K562 (cell line): ENCODE results near the gene ARL6IP1. TPM values are rescaled to one million over a fixed set of nuclear protein-coding genes. Genes with fewer than 3 reads are reported as not detected.

ENCODE experiments used
- ATAC-seq: fragments of 200-7000 bp; cut with Tn5 transposase; 3 replicates; pipeline ENCODE4 v1.9.1; 2020; ENCODE audit warnings: moderate library complexity
- BruUV-seq: library from RNA; stranded (reverse); fragments of 400-500 nt; replicated peaks from 2 replicates; lab custom pipeline; 2021; lab: Mats Ljungman, UMichigan
- CTCF ChIA-PET: fragments of 300-600 bp; formaldehyde crosslinking; extraction: SDS; loops from one replicate; lab custom pipeline; 2021; ENCODE audit warnings: low intra/inter-chr PET ratio; lab: Yijun Ruan, JAX
- POLR2A ChIA-PET: fragments of 300-600, 350-650 bp; sonication (Branson Sonifier 250); formaldehyde crosslinking; extraction: SDS; loops from one replicate; lab custom pipeline; 2021; ENCODE audit warnings: antibody characterized with exemption, inconsistent platforms; lab: Yijun Ruan, JAX
- DNase-seq, 4 experiments: peaks; one replicate each; pipeline versions ENCODE4 v3.0.0 to v3.0.0-alpha.2; 2011 to 2018; ENCODE audit warnings: low spot score in 3 of 4, mixed read lengths in 3 of 4; ENCODE audit errors: extremely low read depth in 1 of 4
- FAIRE-seq: peaks from 2 replicates; lab custom pipeline; 2011; peaks lifted over from hg19 to GRCh38; lab: Jason Lieb, UNC
- H2AFZ ChIP-seq: 2 replicates; pipeline ENCODE4 v1.6.0; 2011; ENCODE audit warnings: low read depth, low read length, control low read depth, inconsistent platforms
- H3K27ac ChIP-seq: fragments of 200-600 bp; 3 replicates; pipeline ENCODE4 v1.8.0; 2011; ENCODE audit warnings: low read depth, mild to moderate bottlenecking, control low read depth, inconsistent platforms, low read length, moderate library complexity, mixed read lengths; ENCODE audit errors: extremely low read depth
- H3K27me3 ChIP-seq, 2 experiments: fragments of 300-600 bp in 1 of 2; 2 replicates in 1 of 2; 3 replicates in 1 of 2; pipeline versions ENCODE4 v1.6.0 to v1.8.0; 2011; ENCODE audit warnings: inconsistent platforms in 2 of 2, low read length in 2 of 2, mild to moderate bottlenecking in 1 of 2, mixed read lengths in 1 of 2, moderate library complexity in 1 of 2; ENCODE audit not compliant: control insufficient read depth in 2 of 2, insufficient read depth in 2 of 2
- H3K36me3 ChIP-seq: fragments of 300-600 bp; 3 replicates; pipeline ENCODE4 v1.8.0; 2011; ENCODE audit warnings: mild to moderate bottlenecking, low read length, inconsistent platforms; ENCODE audit not compliant: control insufficient read depth, insufficient read depth
- H3K4me1 ChIP-seq, 2 experiments: fragments of 200-600 bp in 1 of 2; replicated peaks in 1 of 2; 2 replicates in 1 of 2; 3 replicates in 1 of 2; pipeline versions ENCODE4 v1.5.1 to v1.8.0; 2011; ENCODE audit warnings: inconsistent platforms in 2 of 2, low read length in 2 of 2, mild to moderate bottlenecking in 1 of 2, mixed read lengths in 1 of 2, moderate library complexity in 1 of 2; ENCODE audit not compliant: control insufficient read depth in 2 of 2, insufficient read depth in 2 of 2
- H3K4me2 ChIP-seq: 2 replicates; pipeline ENCODE4 v1.6.1; 2011; ENCODE audit warnings: low read length, control low read depth, inconsistent platforms, mixed read lengths; ENCODE audit not compliant: insufficient read depth
- H3K4me3 ChIP-seq: fragments of 200-600 bp; sonication (generic), shearing (Covaris generic); 2 replicates; pipeline ENCODE4 v1.5.1; 2016; ENCODE audit warnings: control low read depth, inconsistent platforms
- H3K79me2 ChIP-seq: fragments of 200-600 bp; 3 replicates; pipeline ENCODE4 v1.8.0; 2011; ENCODE audit warnings: low read length, inconsistent platforms; ENCODE audit not compliant: control insufficient read depth, insufficient read depth
- H3K9ac ChIP-seq, 2 experiments: 2 replicates each; pipeline versions ENCODE4 v1.6.0 to v1.6.1; 2011; ENCODE audit warnings: low read depth in 2 of 2, low read length in 2 of 2, control low read depth in 1 of 2, inconsistent platforms in 1 of 2, mild to moderate bottlenecking in 1 of 2, mixed read lengths in 1 of 2; ENCODE audit not compliant: insufficient read depth in 1 of 2
- H3K9me1 ChIP-seq: one replicate; pipeline ENCODE4 v1.6.0; 2011; ENCODE audit warnings: inconsistent platforms, mild to moderate bottlenecking, low read length, moderate library complexity; ENCODE audit not compliant: control insufficient read depth, insufficient read depth
- H3K9me3 ChIP-seq: replicated peaks from 2 replicates; pipeline ENCODE4 v1.5.1; 2011; ENCODE audit warnings: low read depth, low read length, inconsistent platforms; ENCODE audit not compliant: control insufficient read depth, insufficient read depth
- H4K20me1 ChIP-seq: replicated peaks from 2 replicates; pipeline ENCODE4 v1.6.1; 2011; ENCODE audit warnings: low read length, inconsistent platforms, mixed read lengths; ENCODE audit not compliant: control insufficient read depth, insufficient read depth
- NEUROD1 ChIP-seq: fragments of 150-350 bp; IDR thresholded peaks from 2 replicates; pipeline ENCODE4 v1.6.1; 2014; ENCODE audit warnings: borderline replicate concordance, low read length, low read depth; ENCODE audit not compliant: partially characterized antibody
- POLR2AphosphoS5 ChIP-seq: IDR thresholded peaks from 2 replicates; pipeline ENCODE4 v1.6.1; 2011; ENCODE audit warnings: mild to moderate bottlenecking, low read depth, low read length, moderate library complexity; ENCODE audit not compliant: control insufficient read depth, insufficient read depth
- RBFOX2 ChIP-seq: fragments of 200-400 bp; formaldehyde crosslinking; IDR thresholded peaks from 2 replicates; pipeline ENCODE4 v1.6.1; 2017; ENCODE audit warnings: low read depth, mild to moderate bottlenecking, low read length, moderate library complexity
- WGBS: fragments of 100-300 bp; shearing (Covaris generic); methylation state at CpG from one replicate; pipeline ENCODE4 v1.1.6; 2016; ENCODE audit warnings: low coverage, mixed read lengths; ENCODE audit not compliant: insufficient coverage; ENCODE audit errors: missing lambda C conversion rate; 5-methylcytosine and 5-hydroxymethylcytosine counted together
- in situ Hi-C: fragments of 300-500 bp; cut with MboI; formaldehyde crosslinking; loops from 4 replicates; pipeline ENCODE4 v1.15.0; 2018; ENCODE audit warnings: inconsistent platforms, mixed read lengths
- intact Hi-C: fragments of 100-400 bp; cut with micrococcal nuclease; formaldehyde crosslinking; loops from 2 replicates; pipeline ENCODE4 v1.14.2; 2022
- polyA plus RNA-seq, 8 experiments: library from polyadenylated mRNA; depleted of rRNA in 4 of 8; stranded (reverse) in 5 of 8; unstranded in 3 of 8; fragments of >200 nt; fragmentation: Nextera tagmentation in 2 of 8; fragmentation: Illumina TruSeq in 1 of 8; extraction: Ambion mirVana in 2 of 8; extraction: Trizol in 1 of 8; gene quantifications; 2 replicates each; pipeline versions ENCODE4 v1.2.1 to v1.2.3, GENCODE V29; 2011 to 2014; ENCODE audit warnings: inconsistent platforms in 1 of 8, missing spikeins in 1 of 8
- total RNA-seq, 7 experiments: library from RNA; depleted of rRNA in 6 of 7; stranded (reverse); fragments of >200 nt in 6 of 7; fragmentation: Illumina TruSeq in 2 of 7; extraction: Trizol in 2 of 7; gene quantifications; 2 replicates each; pipeline versions ENCODE4 v1.2.1 to v1.2.3, GENCODE V29; 2011 to 2021; ENCODE audit warnings: low replicate concordance in 1 of 7

Gene ARL6IP1
- total and polyA plus RNA-seq, 9 of the 15 experiments (the other 6 are each of a cell fraction or from before 2014, with no cell fraction given), result 102 to 391 (median 162) TPM

DNA sequence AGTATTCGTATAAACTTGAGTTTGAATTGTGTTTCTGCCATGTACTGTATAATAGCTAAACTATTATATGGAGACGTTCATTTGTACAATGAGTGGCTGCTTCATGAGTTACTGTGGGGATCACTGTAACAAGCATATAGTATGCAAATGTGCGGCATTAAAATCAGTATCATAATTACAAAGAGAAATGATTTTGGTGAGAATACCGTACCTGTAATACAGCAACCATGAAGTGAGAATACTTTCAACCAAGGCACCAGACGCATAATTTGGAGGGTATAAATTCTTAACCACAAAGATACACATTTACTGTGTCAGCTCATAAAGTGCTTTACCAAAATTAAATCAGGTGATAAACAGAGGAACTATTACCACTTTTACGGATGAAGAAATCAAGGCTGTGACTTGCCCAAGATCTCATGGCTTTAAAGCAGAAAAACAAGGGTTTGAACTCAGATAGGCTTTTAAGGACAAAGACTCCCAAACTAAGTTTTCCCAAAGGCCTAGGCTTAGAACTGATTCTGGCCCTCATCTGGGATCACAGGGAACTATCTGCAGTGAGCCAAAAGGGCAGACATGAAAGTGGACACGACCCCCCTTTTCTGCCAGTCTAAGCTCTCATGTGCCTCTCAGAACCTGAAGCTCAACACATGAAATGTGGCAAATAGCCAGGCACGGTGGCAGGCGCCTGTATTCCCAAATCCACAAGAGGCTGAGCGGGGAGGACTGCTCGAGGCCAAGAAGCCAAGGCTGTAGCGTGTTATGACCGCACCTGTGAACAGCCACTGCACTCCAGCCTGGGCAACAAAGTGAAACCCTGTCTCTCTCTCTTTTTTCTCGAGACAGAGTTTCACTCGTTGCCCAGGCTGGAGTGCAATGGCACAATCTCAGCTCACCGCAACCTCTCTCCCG is 17.7 kb downstream of the ARL6IP1 start:
- ATAC-seq, result no peak
- peaks cover 58% of the 10 kb centered on the region for H4K20me1 ChIP-seq
- H3K79me2 ChIP-seq, result peaks cover 61% of the 10 kb centered on the region
- no peaks in the 10 kb centered on the region for H3K9me3 ChIP-seq
- WGBS, result 90% methylated on average over 15 of the region's 17 CpGs
- no peaks in the 10 kb centered on the region for H3K9me1 ChIP-seq
- H3K4me3 ChIP-seq, result no peak overlapping the region
- H3K9ac ChIP-seq, result peak overlapping the region in 1 of 2 experiments; percentile 41; a peak in 1 of 4 replicates
- H3K36me3 ChIP-seq, result peaks cover 64% of the 10 kb centered on the region
- POLR2A ChIA-PET, result interaction anchor here (1.0 to 11.9 kb wide), 3 partner anchors 11 to 175 kb away, joined by 3 to 342 read pairs (median 4); partner anchors contain the start of gene ARL6IP1
- TF ChIP-seq NEUROD1 (no peak), RBFOX2 (peak; percentile 49), POLR2AphosphoS5 (peak; percentile 28; the same call in 1 of the 2 replicates)
- TF ChIP-seq, all 486 proteins: peak for 2
- FAIRE-seq (no peak), DNase-seq (no peak)
- no peak overlapping the region for H3K4me2 ChIP-seq
- intact Hi-C loops (no loop called here), in situ Hi-C loops (no loop called here)
- CTCF ChIA-PET, result no interaction called here
- H2AFZ ChIP-seq, result no peak overlapping the region
- TSS peak; percentile 0 for BruUV-seq
- H3K27me3 ChIP-seq, result no peaks in the 10 kb centered on the region
- peaks cover 9 to 14% of the 10 kb centered on the region in 2 experiments; a peak in 3 of 5 replicates for H3K4me1 ChIP-seq
- no peak overlapping the region for H3K27ac ChIP-seq
